Activated naive CD8-positive, alpha-beta T cell (primary cell): ENCODE data around the gene ITGB6.
"Not testable (repeated sequence)": the region's sequence is repeated elsewhere in the genome, so short reads cannot be mapped to it uniquely, and the experiment has no call there.

Experiments
- H3K27ac Mint-ChIP-seq: one replicate; pipeline ENCODE4 v1.8.0; 2021; ENCODE audit warnings: mixed read lengths
- H3K27me3 Mint-ChIP-seq: one replicate; pipeline ENCODE4 v1.8.0; 2021; ENCODE audit warnings: mixed read lengths
- H3K36me3 Mint-ChIP-seq: one replicate; pipeline ENCODE4 v1.8.0; 2021; ENCODE audit warnings: mixed read lengths
- H3K4me1 Mint-ChIP-seq: one replicate; pipeline ENCODE4 v1.8.0; 2021; ENCODE audit warnings: low read depth, mixed read lengths
- H3K4me3 Mint-ChIP-seq: one replicate; pipeline ENCODE4 v1.8.0; 2021; ENCODE audit warnings: mild to moderate bottlenecking, mixed read lengths
- H3K9me3 Mint-ChIP-seq: one replicate; pipeline ENCODE4 v1.8.0; 2021; ENCODE audit warnings: low read depth, mixed read lengths

ITGB6 gene

DNA sequence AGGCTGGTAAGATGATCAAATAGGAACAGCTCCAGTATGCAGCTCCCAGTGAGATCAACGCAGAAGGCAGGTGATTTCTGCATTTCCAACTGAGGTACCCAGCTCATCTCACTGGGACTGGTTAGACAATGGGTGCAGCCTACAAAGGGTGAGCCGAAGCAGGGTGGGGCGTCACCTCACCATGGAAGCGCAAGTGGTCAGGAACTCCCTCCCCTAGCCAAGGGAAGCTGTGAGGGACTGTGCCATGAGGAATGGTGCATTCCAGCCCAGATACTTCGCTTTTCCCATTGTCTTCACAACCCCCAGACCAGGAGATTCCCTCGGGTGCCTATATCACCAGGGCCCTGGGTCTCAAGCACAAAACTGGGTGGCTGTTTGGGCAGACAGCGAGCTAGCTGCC is 19.4 kb downstream of the ITGB6 start:
- not testable (repeated sequence) for H3K27me3 Mint-ChIP-seq, H3K4me3 Mint-ChIP-seq

DNA sequence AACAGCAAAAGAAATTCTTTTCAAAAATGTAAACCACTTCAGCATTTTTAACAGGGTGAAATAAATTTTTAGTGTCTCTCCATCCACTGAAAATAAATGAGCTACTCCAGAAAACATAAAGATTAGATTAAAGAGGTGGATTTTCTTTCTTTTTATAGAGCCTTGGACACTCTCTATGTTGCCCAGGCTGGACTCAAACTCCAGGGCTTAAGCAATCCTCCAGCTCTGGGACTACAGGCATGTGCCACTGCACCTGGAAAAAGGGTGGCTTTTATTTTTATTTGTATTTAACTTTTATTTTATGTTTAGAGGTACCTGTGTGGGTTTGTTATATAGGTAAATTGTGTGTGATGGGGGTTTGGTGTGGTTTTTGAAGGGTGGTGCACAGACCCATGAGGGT is 19.9 kb downstream of the ITGB6 start:
- Mint-ChIP-seq H3K4me3 (no peak overlapping the region), H3K27me3 (no peaks in the 10 kb centered on the region), H3K4me1 (peaks cover 13% of the 10 kb centered on the region), H3K27ac (no peak overlapping the region), H3K9me3 (peaks cover 1% of the 10 kb centered on the region), H3K36me3 (peaks cover 2% of the 10 kb centered on the region)

More for the DNA sequence above, 19.4 kb downstream of the ITGB6 start:
- H3K9me3 Mint-ChIP-seq, H3K27ac Mint-ChIP-seq, H3K36me3 Mint-ChIP-seq: not testable (repeated sequence)
- H3K4me1 Mint-ChIP-seq: peaks cover 13% of the 10 kb centered on the region

DNA sequence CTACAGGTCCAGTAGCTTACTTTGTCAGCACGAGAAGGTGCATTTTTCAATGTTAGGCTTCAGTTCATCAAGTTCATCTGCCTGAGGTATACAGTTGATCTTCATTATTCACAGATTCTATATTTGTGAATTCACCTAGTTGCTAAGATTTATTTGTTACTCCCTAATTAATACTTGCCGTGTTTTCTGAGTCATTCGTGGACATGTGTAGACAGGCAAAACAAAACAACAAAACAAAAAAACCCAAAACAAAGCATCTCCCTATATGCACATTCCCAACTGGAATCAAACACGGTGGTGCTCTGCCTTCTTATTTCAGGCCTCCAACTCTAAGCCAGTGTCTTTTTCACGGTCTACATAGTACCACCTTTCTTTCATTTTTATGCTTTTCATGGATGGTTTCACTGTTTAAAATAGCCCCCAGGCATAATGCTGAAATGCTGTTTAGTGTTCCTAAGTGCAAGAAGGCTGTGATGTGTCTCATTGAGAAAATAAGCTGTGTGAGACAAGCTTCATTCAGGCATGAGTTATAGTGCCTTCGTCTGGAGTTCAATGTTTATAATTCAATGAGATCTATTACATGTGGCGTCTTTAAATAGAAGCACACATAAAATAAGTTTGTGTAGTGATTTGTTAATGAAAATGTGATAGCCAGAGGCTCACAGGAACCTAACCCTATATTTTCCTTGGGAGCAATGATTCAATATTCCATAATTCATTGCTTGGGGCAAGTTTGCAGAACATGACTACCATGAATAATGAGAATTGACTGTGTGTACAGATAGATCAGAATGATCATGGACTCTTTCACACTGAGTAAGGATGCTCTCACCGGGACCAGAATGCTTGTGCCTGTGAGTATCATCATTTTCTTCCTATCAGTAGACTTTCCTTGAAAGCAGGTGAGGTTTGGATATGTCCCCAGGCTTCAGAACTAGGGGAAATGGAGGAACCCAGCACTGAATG is 24.6 kb downstream of the ITGB6 start:
- no peaks in the 10 kb centered on the region for H3K9me3 Mint-ChIP-seq
- H3K27me3 Mint-ChIP-seq: no peaks in the 10 kb centered on the region
- H3K4me1 Mint-ChIP-seq: peaks cover under 1% of the 10 kb centered on the region
- H3K36me3 Mint-ChIP-seq: no peaks in the 10 kb centered on the region
- H3K27ac Mint-ChIP-seq: no peak overlapping the region
- H3K4me3 Mint-ChIP-seq: no peak overlapping the region

DNA sequence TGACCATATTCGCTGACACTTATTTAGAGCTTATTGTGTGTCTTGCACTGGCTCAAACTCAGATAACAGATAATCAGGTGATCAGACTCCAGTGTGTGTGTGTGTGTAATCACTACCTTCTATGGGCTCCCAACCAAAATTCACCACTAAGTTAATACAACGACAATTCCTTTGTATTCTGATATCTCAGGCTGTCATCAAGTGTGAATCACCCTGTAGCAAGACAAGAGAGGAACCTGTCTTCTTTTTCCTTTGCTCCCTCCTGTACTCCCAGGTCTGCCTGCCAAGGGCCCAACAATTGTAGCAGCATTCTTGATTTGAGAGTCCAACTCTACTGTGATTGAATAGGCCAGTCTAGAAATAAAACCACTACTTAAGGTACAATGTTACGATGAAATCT is 25.8 kb downstream of the ITGB6 start:
- Mint-ChIP-seq H3K27me3 (no peaks in the 10 kb centered on the region), H3K4me1 (no peaks in the 10 kb centered on the region), H3K4me3 (no peak overlapping the region), H3K36me3 (no peaks in the 10 kb centered on the region), H3K9me3 (no peaks in the 10 kb centered on the region), H3K27ac (no peak overlapping the region)

DNA sequence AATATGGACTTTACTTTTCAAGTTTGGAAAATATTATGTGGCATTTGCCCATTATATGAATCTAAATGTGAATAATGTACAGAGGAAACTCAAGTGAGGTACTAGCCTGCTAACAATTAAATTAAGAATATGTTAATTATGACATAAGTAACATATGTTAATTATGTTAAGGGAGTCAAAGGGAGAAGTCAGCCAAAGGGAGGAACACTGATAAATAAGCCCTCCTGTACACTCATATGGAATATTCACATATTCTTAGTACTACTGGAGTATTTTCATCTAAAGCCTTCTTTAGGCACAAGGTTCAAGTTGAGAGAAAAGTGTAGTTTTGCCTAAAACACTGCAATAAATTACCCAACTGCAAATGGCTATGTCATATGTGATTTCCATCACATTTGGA is 30.1 kb downstream of the ITGB6 start:
- no peak overlapping the region for H3K27ac Mint-ChIP-seq
- H3K36me3 Mint-ChIP-seq: no peaks in the 10 kb centered on the region
- H3K4me1 Mint-ChIP-seq: no peaks in the 10 kb centered on the region
- H3K9me3 Mint-ChIP-seq: no peaks in the 10 kb centered on the region
- H3K4me3 Mint-ChIP-seq: no peak overlapping the region
- no peaks in the 10 kb centered on the region for H3K27me3 Mint-ChIP-seq

DNA sequence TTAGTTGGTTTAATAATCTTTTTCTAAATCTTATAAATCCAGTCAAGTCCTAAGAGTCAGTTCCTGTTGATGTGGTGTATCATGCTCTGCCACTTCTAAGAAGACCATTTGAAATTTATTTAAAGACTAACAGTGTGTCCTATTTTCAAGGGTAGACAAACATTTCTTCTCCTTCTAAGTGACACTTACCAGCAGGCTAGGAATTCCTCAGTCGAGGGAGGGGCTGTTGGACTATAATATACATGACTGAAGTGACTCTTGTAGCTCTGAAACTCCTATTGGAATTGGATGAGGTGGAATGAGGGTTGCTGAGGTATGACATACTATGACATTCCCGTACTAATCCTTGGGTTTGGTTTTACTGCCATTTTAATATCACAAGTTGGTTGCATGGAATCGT is 30.6 kb downstream of the ITGB6 start:
- no peak overlapping the region for H3K4me3 Mint-ChIP-seq
- no peak overlapping the region for H3K27ac Mint-ChIP-seq
- no peaks in the 10 kb centered on the region for H3K27me3 Mint-ChIP-seq
- no peaks in the 10 kb centered on the region for H3K4me1 Mint-ChIP-seq
- no peaks in the 10 kb centered on the region for H3K9me3 Mint-ChIP-seq
- H3K36me3 Mint-ChIP-seq: no peaks in the 10 kb centered on the region

DNA sequence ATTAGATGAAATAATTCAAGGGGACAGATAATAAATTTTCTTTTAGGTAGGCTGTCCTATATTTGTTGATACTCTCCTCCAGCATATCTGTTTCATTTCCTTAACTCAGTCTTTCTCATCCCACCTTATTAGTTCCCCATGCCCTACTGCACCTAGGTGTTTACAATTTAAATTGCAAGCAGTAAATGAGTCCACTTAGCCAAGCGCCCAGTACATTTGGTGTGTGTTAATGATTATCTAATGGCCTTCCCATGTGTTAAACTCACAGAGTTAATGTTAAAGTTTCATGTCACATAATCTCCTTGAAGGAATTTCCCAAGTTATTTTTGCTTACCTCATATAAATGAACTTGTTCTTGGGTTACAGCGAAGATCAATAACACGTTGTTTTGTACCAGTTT is 31.2 kb downstream of the ITGB6 start:
- H3K4me1 Mint-ChIP-seq: no peaks in the 10 kb centered on the region
- H3K27me3 Mint-ChIP-seq: no peaks in the 10 kb centered on the region
- H3K9me3 Mint-ChIP-seq: no peaks in the 10 kb centered on the region
- H3K4me3 Mint-ChIP-seq: no peak overlapping the region
- no peaks in the 10 kb centered on the region for H3K36me3 Mint-ChIP-seq
- no peak overlapping the region for H3K27ac Mint-ChIP-seq

DNA sequence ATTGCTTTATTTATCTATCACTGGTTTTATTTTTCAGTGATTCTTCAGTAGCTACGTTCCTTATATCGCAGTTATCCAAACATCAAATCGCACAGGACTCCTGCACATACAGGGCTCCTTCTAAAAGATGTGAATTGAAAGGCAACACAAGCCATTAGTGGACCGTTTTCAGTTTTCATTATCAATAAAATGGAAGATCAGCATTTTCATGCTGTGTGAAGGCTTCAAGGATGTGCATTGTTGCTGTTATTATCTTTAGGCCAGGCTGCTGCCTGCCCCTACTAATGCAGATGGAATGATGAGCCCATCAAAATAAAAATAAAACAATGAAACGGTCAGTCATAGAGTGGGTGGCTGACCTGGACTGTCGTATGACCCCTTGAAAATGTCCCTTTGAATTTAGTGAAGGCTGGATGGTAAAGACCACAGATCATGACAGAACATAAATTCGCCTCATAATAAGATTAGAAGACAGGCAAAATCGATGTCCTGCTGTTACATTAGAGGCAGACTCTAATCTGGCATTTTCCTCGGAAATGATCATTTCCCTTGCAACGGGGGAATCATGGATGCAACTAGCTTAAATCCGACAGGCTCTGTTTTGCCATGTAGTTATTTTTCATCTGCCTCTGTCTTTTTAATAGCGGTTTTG is 32.9 kb downstream of the ITGB6 start:
- Mint-ChIP-seq H3K4me3 (no peak overlapping the region), H3K27me3 (no peaks in the 10 kb centered on the region), H3K9me3 (no peaks in the 10 kb centered on the region), H3K4me1 (no peaks in the 10 kb centered on the region), H3K27ac (no peak overlapping the region), H3K36me3 (no peaks in the 10 kb centered on the region)

DNA sequence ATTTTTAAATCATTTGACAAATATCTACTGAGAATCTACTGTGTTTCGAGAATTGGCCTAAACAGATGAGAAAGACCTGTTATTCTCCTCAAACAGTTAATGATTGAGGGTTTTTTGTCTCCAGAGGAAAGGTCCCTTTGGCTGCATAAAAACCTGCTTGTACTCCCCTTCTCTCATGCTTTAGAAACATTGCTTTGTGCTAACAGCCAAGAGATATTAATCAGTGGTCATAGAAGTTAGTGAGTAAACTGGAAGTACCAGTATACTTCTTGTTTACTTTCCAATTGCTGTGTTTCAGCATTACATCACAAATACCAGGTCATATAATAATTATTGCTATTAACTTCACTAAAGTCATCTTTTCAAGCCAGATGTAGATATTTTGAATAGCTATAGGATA is 34.1 kb downstream of the ITGB6 start:
- Mint-ChIP-seq H3K27ac (no peak overlapping the region), H3K4me3 (no peak overlapping the region), H3K27me3 (no peaks in the 10 kb centered on the region), H3K4me1 (no peaks in the 10 kb centered on the region), H3K36me3 (no peaks in the 10 kb centered on the region), H3K9me3 (no peaks in the 10 kb centered on the region)

DNA sequence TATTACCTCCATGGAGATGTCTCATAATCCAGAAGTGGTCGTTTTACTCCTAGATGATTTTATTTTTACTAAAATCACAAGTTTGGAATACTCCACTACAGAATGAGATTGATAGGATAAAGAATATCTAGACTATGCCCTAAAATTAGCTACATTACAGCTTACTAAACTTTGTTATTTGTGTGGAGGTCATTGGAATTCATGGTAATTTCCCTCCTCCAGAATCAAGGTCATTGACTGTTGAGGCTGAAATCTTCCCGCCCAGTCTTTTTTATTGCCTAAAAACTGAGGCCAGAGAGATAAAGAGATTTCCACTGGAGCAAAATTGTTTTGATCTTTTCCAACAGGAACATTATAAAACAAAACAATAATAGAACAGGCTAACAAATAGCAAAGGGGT is 35.0 kb downstream of the ITGB6 start:
- H3K4me1 Mint-ChIP-seq: no peaks in the 10 kb centered on the region
- H3K27me3 Mint-ChIP-seq: no peaks in the 10 kb centered on the region
- no peaks in the 10 kb centered on the region for H3K36me3 Mint-ChIP-seq
- no peaks in the 10 kb centered on the region for H3K9me3 Mint-ChIP-seq
- H3K27ac Mint-ChIP-seq: no peak overlapping the region
- no peak overlapping the region for H3K4me3 Mint-ChIP-seq

DNA sequence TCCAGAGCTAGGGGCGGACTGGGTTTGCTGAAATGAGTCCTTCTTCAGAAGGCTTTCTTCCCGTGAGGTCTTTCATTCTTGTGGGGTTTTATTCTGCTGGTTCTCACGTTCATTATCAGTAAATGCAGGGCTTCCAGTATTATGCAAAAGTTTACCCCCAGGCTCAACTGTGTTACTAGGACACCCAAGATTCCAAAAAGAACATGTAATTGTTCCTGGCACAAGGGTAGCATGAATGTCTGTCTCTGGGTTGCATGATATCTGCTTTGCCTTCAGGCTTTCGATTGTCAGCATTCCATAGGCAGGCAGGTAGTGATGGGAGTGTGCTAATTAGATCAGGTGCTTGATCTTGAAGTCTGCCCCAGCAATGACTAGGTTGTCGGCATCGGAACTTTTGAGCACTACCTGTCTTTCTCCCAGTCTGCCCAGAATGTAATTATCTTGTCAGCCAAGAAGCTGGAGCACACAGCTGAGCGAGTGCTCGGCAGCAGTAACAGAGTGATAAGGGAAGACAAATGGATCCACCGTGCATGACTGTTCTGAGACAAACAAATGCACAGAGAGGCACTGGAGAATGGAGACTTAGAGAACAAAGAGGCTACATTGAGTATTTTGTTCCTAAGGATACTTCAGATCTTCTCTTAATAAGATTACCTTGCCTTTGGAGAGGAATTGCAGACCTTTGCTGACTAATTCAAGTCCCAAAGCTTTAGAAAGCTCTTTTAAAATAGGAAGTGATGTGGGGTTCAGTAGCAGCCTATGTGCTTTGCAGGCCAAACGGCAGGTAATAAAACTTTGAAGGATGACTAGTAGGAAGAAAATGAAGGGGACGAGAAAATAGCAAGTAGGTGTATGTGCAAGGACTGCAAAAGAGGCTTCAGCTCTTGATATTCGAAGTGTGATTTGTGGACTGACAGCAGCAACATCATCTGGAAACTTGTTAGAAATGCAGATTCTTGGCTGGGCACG is 41.9 kb downstream of the ITGB6 start:
- H3K9me3 Mint-ChIP-seq: no peaks in the 10 kb centered on the region
- no peaks in the 10 kb centered on the region for H3K36me3 Mint-ChIP-seq
- no peak overlapping the region for H3K27ac Mint-ChIP-seq
- no peak overlapping the region for H3K4me3 Mint-ChIP-seq
- no peaks in the 10 kb centered on the region for H3K27me3 Mint-ChIP-seq
- H3K4me1 Mint-ChIP-seq: no peaks in the 10 kb centered on the region

DNA sequence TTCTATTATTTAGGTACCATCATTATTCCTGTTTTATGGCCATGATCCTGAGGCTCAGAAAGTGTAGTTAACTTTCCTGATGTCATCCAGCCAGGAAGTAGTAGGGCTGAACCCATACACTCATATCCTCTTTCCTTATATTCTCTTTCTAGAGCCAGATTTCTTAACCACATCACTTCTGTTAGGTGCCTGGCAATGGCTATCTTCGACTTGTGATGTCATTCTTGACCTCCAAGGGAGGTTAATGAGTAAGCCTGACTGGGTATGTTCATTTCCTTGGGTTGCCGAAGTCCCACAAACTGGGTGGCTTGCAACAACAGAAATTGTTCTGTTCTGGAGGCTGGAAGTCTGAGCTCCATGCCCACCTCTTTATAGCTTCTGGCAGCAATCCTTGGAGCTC is 43.4 kb downstream of the ITGB6 start:
- no peaks in the 10 kb centered on the region for H3K9me3 Mint-ChIP-seq
- no peaks in the 10 kb centered on the region for H3K27me3 Mint-ChIP-seq
- H3K27ac Mint-ChIP-seq: no peak overlapping the region
- H3K36me3 Mint-ChIP-seq: no peaks in the 10 kb centered on the region
- H3K4me1 Mint-ChIP-seq: no peaks in the 10 kb centered on the region
- H3K4me3 Mint-ChIP-seq: no peak overlapping the region

DNA sequence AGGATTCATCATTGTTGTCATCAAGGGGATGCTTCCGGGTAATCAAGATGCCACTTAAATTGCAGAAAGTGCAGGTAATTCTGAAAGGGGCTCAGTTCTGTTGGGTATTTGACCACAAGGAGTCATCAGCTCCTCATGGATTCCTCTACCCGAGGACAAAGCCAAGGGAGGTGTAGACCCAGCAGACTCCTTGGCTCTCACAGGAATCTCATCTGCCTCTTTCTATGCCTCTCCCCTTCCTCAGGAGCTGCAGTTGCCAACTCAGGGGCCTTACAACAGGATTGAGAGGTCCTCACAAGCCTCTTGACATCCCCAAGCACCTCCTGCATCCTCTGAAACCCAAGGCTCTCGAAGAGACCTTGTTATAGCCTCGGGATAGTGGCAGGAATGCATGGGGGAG is 44.0 kb downstream of the ITGB6 start:
- Mint-ChIP-seq H3K36me3 (no peaks in the 10 kb centered on the region), H3K27me3 (no peaks in the 10 kb centered on the region), H3K4me1 (no peaks in the 10 kb centered on the region)

DNA sequence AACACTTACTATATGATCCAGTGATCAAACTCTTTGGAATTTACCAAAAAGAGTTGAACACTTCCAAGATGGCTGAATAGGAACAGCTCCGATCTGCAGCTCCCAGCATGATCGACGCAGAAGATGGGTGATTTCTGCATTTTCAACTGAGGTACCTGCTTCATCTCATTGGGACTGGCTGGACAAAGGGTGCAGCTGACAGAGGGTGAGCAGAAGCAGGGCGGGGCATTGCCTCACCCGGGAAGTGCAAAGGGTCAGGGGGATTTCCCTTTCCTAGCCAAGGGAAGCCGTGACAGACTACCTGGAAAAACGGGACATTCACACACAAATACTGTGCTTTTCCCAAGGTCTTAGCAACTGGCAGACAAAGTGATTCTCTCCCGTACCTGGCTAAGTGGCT is 51.7 kb downstream of the ITGB6 start:
- not testable (repeated sequence) for H3K4me3 Mint-ChIP-seq, H3K9me3 Mint-ChIP-seq, H3K4me1 Mint-ChIP-seq, H3K27me3 Mint-ChIP-seq, H3K36me3 Mint-ChIP-seq, H3K27ac Mint-ChIP-seq

More for the DNA sequence above, 44.0 kb downstream of the ITGB6 start:
- no peak overlapping the region for H3K4me3 Mint-ChIP-seq
- H3K27ac Mint-ChIP-seq: no peak overlapping the region
- no peaks in the 10 kb centered on the region for H3K9me3 Mint-ChIP-seq

DNA sequence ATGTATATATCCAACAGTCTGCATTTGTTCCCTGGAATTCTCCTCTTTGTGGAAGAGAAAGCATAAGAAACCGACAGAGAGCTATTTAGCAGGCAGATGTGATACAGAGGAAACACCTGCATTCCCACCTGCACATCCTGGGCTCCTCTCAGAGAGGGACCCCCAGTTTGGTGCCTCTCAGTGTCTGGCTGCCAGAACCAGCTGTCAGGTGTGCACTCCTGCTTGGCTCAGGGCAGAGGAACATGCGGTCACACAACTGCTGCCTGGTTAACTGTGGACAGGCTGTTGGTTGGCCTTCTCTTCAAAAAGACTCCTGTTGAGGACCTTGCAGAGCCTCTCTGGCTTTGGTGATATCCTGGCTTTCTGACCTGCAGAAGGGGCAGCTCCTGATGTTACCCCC is 54.6 kb downstream of the ITGB6 start:
- Mint-ChIP-seq H3K4me1 (peaks cover 4% of the 10 kb centered on the region), H3K27me3 (peaks cover 4% of the 10 kb centered on the region), H3K9me3 (no peaks in the 10 kb centered on the region), H3K4me3 (no peak overlapping the region), H3K27ac (no peak overlapping the region), H3K36me3 (no peaks in the 10 kb centered on the region)
